Hypothalamus (tissue), 51 donors: ENCODE measurements around the gene S100A4.
A peak's percentile ranks its signal among the peaks of the same experiment; 100 is the strongest.
"Not testable (repeated sequence)": the region's sequence is repeated elsewhere in the genome, so short reads cannot be mapped to it uniquely, and the experiment has no call there.

Source experiments
- DNase-seq, 51 donors: peaks; one replicate each; lab custom pipeline; 2025; lab: John Stamatoyannopoulos, UW

Gene S100A4

DNA sequence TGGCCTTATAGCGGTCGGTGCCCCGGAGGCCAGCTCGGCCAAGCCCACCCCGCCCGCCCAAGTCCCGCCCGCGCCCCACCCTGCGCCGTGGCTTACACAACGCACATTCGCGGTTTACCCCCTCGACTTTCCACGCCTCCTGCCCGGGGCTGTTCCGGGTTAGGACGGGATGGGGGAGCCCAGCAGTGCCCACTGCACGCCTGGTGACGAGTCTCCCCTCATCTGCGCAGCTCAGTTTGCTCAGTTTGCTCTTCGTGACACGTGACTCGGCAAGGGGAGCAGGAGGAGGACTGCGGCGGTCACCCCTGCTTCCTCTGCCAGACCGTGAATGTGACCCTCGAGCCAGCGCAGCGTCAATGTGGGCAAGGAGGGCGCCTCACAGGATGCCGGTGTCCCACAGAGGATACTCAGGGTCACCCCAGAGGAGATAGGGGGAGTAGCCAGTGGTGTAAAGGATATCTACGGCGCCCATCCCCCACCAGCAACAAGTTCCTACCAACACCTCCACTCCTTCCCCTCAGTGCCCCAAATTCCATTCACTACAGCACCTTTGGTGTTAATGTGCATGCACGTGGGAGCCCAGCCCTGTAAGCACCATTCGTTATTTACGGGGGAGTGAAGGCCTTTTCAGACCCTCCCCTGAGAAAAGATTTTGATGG lies 9.5 kb downstream of the S100A4 start:
- peak in 44 of 51 donors; percentile 21 to 76 (median 54) for DNase-seq

GRCh38 chr1:153535242-153536011 lies 10.2 kb downstream of the S100A4 start, which contains the start of gene S100A6:
S100A6 (minus strand) TSS chr1:153535991; CDS start chr1:153535339, 652 bp downstream.
- DNase-seq = peak in 26 of 51 donors; percentile 10 to 66 (median 32)

DNA sequence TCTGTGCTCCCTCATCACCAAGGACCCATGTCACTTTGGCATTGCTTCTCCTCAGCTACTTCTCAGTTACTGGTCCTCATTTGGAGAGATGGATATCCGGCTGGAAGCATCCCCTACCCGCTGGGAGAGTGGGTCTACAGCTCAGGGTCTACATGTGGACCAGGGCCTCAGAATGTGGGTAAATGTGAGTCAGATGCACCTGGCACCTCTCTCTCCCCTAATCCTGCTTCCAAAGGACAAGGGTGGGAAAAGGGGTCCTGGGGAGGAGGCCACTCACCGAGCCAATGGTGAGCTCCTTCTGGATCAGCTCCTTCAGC lies 10.7 kb downstream of the S100A4 start:
- peak in 1 of 51 donors; percentile 38 for DNase-seq

DNA sequence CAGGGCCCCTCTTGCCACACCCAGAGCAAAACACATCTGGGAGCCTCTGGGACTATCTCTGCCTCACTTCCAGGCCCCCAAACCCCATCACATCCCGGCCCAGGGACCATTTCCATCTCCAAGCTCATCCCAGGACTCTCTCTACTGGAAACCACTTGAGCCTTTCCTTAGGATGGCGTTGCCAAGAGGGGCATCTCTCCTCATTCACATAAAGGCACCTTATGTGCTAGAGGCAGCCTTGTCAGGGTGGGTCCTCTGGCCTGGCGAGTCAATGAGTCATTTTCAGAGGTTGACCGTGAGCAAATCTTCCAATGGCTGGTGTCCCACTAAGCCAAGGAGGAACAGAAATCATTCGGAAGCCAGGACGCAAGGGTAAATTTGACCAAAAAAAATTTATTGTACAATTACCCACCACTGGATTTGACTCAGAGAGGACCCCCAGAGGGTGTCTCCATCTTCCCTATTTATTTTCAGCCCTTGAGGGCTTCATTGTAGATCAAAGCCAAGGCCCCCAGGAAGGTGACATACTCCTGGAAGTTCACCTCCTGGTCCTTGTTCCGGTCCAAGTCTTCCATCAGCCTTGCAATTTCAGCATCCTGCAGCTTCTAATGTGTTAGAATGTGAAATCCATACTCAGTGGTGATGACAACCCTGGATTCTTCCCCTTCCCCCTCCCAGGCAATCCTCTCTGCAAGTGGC lies 11.2 kb downstream of the S100A4 start:
- DNase-seq = no peak

DNA sequence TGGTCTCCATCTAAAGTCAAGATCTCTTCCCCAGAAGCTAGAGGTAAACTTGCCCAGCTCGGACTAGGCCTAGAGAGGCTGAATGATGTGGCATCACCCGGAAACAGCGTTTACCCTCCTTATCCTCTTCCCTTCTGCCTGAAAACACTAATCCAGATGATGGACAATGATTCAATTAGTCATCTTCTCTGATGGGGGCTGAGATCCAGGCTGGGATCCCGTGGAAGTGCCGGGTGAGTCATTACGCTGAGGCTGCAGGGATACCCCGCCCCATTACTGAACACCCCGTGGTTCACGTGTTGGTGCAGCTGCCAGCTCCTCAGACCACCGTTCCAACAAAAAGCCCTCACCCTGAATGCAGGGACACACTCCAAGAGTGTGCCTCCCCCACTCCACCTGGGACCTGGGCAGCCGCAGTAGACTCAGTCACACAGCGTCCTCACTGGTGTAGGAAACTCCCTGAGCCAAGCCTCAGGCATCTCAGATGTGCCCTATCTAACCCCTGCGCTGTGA lies 11.9 kb downstream of the S100A4 start:
- peak in 10 of 51 donors; percentile 9 to 61 (median 39) for DNase-seq

GRCh38 chr1:153532769-153533599 lies 12.6 kb downstream of the S100A4 start:
- DNase-seq = peak in 48 of 51 donors; percentile 20 to 83 (median 66)

DNA sequence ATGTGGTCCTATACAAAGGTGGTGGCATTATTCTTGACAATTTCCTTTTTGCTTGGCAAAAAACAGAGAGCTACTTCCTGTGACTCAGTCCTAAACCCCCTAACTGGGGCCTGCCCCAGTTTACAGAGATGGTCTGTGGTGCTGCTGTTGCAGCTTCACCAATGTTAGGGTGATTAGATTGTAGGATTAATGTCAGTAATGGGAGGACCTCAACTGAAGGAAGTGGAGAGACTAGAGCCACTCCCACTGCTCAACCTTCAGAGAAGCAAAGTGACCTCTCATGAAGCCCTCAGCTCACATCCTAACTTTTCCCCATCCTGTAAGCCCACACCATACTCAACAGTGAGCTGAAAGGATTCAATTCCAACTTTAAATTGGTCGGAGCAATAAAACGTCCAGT lies 13.4 kb downstream of the S100A4 start:
- DNase-seq = no peak

DNA sequence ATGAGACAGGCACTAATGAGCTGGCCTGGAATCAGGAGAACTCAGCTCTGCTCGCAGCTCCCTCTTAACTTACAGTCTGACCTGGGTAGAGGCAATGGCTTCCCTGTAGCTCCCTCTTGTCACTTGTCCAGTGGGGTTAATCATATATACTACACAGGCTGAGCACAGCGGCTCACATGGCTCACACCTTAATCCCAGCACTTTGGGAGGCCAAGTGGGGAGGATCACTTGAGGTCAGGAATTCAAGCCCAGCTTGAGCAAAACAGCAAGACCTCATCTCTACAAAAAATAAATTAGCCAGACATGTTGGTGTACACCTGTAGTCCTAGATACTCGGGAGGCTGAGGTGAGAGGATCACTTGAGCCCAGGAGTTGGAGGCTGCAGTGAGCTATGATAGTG lies 14.0 kb downstream of the S100A4 start:
- DNase-seq = no peak

DNA sequence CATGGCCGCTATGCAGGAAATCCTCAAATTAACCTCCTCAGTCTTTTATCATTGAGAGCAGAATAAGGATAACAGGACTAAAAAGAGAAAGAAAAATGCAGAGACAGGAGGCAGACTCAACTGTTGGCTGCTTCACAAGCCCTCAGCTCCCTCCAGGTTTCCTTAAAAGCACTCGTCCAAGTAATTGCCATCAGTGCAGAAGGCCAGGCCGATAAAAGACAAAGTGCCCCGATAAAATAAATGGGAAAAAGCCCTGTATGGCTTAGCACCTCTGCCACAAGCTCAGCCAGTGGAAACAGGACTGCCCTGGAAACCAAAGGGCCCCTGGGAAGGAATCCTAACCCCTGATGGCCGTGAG lies 17.9 kb downstream of the S100A4 start:
- no peak for DNase-seq

DNA sequence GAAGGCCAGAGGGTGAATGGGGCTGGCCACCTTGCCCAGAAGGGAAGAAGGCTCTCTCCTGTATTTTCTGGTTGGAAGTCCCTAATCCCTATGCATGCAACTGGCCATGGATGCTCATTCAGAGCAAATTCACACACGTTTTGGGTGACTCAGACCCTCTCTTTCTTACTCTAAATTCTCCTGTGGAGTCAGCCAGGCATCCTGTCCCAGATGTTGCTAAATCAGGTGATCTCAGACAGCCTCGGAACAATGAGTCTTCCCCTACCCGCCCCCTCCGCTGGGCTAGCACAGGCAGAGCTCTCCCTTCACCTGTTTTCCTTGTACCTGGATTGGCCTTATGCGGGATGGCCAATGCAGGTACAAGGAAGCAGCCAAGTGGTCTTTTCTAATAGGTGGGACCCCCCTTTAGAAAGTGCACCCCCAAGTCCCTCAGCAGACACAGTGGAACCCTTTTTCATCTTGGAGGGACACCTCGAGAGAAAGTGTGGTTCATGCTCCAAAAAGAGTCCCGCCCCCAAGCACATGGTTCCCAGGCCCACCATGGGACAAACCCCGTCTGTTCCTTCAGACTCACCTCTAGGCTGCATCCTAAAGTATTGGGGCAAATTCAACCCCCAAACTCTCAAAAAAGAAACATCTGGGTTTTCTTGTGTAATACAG lies 18.5 kb downstream of the S100A4 start:
- DNase-seq = no peak

GRCh38 chr1:153526132-153526543 lies 19.5 kb downstream of the S100A4 start:
- DNase-seq = no peak

GRCh38 chr1:153525088-153525728 lies 20.4 kb downstream of the S100A4 start:
- DNase-seq = no peak

GRCh38 chr1:153522353-153523048 lies 23.1 kb downstream of the S100A4 start:
- not testable (repeated sequence) for DNase-seq

GRCh38 chr1:153521808-153522207 lies 23.8 kb downstream of the S100A4 start:
- DNase-seq = not testable (repeated sequence)

DNA sequence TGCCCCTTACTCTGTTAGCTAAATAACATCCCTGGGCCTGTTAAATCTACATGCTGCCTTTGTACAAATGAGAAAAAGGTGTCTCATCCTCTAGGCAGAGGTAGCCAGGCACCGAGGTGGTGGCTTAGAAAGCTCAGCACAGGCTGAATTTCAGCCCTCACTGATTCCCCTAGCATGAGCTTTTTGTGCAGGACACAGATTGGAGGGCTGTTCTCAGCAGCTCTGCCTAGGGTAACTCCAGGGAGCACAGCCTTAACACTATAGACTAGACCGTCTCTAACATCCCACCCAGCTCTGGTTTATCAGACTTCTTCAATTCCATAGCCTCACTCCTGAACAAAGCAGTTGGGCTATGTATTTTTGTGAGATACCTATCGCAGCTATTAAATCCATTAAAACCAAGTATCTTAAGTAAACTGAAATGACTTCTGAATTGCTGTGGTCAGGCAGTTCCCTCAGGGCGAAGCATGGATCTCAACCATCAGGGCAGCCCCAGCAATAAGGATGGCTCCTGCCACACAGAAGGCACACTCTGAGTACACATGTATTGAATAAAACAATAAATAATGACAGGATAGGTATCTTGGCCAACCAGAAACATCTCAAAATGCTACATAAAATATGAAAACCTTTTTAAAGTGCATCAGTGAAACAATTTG lies 24.7 kb downstream of the S100A4 start:
- no peak for DNase-seq

GRCh38 chr1:153520137-153520691 lies 25.4 kb downstream of the S100A4 start:
- DNase-seq = not testable (repeated sequence)

GRCh38 chr1:153519242-153519641 lies 26.4 kb downstream of the S100A4 start:
- DNase-seq = no peak
